GM12872 (cell line): ENCODE data around the gene AMER3.

ENCODE experiments used
- CTCF ChIP-seq: IDR thresholded peaks from 3 replicates; pipeline ENCODE4 v1.5.1; 2011; ENCODE audit warnings: low read depth, mild to moderate bottlenecking, low read length, moderate library complexity; ENCODE audit not compliant: insufficient read depth

Gene AMER3

GRCh38 chr2:130759906-130760753 lies 4.8 kb downstream of the AMER3 start:
- no peak for TF ChIP-seq CTCF

- TF ChIP-seq CTCF, result no peak
Measured at GRCh38 chr2:130760754-130761751, 5.7 kb downstream of the AMER3 start.

DNA sequence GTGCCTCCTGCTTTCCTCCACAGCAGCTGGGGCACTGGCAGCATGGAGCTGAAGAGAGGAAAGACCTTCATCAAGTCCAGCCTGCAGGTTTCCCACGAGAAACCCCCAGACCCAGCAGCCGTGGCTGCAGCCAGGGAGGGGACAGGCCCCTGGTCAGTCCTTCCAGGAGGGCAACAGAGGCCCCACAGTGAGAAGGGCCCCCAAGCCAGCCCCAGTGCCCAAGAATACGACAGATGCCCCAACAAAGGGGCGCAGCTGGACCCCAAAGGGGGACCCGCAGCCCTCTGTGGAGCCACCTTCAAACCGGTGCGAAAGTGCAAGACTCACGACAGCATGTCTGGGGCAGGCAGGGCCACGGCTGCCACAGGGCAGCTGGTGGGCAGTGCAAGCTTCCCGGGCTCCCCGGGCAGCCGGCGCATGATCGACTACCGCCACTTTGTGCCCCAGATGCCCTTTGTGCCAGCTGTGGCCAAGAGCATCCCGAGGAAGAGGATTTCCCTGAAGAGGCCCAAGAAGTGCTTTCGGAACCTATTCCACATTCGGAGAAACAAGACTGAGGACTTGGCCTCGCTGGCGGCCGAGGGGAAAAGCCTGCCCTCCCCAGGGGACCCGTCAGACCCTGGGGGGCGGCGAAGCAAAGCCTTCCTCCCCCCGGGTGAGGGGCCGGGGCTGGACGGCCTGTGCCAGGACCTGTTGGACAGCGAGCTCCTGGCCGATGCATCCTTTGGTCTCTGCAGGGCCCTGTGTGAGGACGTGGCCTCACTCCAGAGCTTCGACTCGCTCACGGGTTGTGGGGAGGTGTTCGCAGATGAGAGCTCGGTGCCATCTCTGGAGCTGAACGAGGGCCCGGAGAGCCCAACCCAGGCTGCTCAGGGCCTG lies 6.9 kb downstream of the AMER3 start:
- TF ChIP-seq CTCF, result no peak

DNA sequence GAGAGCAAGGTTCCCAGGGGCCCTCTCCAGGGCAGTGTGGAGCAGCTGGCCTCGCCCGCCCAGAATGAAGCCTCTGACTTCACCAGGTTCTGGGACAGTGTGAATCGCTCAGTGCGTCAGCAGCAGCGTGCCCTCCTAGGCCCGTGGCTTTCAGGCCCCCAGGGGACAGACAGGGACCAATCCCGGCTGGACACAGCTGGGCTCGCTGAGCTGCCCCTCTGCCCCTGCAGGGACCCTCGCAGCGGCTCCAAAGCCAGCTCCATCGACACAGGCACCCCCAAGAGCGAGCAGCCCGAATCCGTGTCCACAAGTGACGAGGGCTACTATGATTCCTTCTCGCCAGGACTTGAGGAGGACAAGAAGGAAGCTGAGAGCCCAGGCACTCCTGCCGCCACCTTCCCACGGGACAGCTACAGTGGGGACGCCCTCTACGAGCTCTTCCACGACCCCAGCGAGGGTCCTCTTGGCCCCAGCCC lies 7.6 kb downstream of the AMER3 start:
- no peak for TF ChIP-seq CTCF

DNA sequence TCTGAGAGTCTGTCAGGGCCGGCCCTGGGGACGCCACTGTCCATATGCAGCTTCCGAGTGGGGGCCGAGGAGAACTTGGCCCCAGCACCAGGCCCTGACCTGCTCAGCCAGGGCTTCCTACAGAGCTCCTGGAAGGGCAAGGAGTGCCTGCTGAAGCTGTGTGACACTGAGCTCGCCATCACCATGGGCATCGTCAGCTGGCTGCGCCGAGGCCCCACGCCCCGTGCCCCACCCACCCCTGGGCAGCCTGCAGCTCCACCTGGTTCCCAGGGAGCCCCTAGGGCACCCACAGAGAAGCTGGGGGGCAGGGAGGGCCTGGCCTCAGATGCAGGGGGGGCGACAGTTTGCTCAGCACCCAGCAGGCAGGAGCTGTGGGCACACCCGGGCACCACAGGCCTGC lies 8.1 kb downstream of the AMER3 start:
- no peak for TF ChIP-seq CTCF

GRCh38 chr2:130764035-130764820 lies 8.9 kb downstream of the AMER3 start:
- TF ChIP-seq CTCF, result no peak
